NCI-H1105 treated with DMSO at 0.1 percent for 48 hours (cell line): ENCODE data around the gene ZFYVE19.

Source experiments
- DNase-seq: peaks from one replicate; lab custom pipeline; 2025; lab: John Stamatoyannopoulos, UW

ZFYVE19 gene

DNA sequence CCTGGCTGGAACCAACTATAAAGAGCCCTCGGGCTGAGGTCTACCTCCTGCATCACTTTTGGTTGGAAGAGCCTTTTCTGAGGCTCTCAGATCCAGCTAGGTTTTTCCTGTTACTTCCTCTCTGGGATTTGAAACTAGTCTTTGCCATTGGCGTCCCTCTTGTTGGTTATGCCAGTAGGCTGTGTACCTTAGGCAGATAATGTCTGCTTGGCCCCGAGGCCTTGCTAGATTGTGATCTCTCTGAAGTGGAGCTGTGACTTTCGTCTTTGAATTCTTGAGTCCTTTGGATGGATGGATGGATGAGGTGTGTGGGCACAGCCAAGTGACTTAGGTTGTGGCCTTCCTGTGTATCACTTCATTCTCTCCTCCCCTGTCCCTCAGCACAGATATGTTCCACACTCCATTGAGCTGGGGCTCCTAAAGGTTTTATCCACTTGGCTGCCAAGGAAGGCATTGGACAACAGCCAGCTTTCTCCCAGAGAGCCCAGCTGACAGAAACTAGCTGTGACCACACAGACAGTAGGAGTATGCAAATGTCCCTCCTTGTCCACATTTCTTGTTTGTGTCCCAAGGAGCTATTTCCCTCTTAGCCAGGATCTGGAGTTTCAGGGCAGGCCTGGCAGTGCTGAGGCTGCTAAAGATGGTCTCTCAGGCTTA is 8.3 kb downstream of the ZFYVE19 start:
- DNase-seq: peak; percentile 0

DNA sequence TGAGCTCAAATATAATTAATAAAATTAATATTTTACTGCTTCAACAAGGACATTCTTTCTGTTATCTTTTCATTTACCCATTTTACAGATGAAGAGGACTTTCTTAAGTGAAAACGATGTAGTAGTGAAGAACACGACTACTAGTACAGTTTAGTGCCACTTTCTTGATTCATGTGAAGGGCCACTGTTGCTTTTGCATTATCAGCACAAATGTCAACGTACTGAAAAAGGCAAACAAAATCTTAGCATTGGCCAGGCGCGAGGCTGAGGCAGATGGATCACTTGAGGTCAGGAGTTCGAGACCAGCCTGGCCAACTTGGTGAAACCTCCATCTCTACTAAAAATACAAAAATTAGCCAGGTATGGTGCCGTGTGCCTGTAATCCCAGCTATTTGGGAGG is 12.2 kb downstream of the ZFYVE19 start:
- DNase-seq: no peak

- no peak for DNase-seq
These were observed 14.3 kb downstream of the ZFYVE19 start for GRCh38 chr15:40821195-40821594.

DNA sequence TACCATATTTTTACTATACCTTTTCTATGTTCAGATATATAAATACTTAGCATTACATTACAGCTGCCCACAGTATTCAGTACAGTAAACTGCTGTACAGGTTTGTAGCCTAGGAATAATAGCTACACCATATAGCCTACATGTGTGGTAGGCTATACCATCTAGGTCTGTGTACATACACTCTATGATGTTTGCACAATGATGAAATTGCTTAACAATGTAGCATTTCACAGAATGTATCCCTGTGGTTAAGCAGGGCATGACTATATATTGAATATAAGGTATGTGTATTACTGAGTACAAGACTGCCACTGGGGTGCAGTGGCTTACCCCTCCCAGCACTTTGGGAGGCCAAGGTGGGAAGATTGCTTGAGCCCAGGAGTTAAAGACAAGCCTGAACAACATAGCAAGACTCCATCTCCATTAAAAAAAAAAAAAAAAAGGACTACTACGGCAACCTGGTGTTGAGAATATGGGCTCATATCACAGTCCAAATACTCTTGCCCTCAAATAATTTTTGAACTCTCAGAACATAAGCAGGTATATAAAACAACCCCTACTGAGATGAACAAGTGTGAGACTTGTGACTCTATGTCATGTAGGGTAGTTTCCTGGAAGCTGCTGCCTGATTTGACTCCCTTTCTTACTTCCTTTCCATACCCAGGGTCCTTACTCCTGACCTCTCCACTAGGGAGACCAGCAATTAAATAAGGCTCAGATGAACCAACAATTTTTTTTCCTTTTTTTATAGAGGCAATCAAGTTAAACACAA is 16.9 kb downstream of the ZFYVE19 start:
- DNase-seq: no peak

DNA sequence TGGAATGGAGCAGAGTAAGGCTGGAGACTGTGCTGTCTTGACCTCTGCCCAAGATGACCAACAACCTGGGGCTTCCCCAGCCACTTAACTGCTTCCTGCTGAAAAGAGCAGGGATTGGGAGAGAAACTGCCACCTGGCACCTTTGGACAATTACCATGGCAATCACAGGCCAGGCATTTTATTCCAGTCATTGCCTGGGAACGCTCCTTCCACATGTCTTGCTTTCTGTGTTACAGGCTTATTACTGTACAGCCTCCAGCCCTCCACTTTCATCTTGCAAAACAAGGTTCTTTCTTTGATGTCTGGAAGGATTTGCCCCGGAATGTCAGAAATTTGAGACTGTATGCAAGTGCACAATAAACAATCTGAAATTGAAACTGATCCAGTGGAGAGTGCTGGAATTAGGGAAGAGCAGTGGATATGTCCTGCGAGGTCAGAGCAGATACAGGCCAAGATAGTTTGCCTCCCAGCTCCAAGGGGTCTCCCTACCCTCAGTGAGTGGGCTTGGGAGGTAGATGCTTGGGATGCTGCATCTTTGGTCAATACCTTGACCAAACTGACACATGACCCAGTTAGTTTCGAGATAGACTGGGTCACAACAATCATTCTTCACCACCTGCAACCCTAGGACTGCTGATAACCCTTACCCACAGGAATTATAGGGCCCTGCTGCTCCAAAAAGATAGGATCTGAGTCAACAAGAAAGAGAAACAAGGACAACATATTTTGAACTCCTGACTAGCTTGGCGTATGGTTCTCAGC is 19.0 kb downstream of the ZFYVE19 start:
- DNase-seq: no peak

GRCh38 chr15:40826423-40827075 is 19.7 kb downstream of the ZFYVE19 start:
- no peak for DNase-seq

GRCh38 chr15:40828447-40829036 is 21.7 kb downstream of the ZFYVE19 start, which contains the start of gene PPP1R14D:
Gene PPP1R14D (minus strand): TSS chr15:40828708. CDS start chr15:40828641, 67 bp downstream.
- DNase-seq: no peak

DNA sequence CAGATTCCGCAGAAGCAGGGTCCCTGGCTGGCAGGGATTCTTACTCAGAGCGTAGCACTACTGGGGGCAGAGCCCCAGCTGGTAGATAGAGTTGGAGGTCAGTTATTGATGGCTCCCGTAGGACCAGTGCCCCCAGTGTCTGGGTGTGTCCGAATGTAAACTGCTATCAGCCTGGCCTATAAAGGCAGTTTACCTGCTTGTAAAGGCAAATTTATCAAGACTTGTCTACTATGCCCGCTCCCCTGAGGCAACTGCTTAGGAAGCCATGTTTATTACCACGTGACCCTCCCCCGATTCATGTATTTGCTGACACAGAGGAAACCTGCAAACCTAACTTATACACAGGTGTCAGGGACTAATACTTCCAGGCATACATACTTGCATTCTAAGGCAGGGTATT is 22.2 kb downstream of the ZFYVE19 start:
- no peak for DNase-seq

GRCh38 chr15:40830884-40831283 is 24.0 kb downstream of the ZFYVE19 start:
- DNase-seq: peak; percentile 32

GRCh38 chr15:40831861-40832260 is 25.0 kb downstream of the ZFYVE19 start:
- no peak for DNase-seq

DNA sequence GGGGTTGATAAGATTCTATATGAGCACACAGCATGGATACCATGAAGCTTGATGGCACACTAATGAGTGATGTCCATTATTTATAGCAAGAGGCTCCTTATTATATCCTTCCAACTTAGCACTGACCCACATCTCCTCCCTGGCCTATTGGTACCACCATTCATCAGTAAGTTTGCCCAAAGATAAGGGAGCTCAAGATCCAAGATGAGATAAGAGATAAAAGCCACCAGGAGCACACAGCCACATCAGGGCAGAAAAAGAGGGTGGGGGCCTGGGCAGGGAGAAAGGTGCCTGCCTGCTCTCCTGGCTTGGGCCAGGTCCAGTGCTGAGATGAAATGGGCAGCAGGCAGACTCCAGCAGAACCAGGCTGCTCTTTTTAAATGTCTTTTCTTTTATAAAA is 26.0 kb downstream of the ZFYVE19 start:
- no peak for DNase-seq

DNA sequence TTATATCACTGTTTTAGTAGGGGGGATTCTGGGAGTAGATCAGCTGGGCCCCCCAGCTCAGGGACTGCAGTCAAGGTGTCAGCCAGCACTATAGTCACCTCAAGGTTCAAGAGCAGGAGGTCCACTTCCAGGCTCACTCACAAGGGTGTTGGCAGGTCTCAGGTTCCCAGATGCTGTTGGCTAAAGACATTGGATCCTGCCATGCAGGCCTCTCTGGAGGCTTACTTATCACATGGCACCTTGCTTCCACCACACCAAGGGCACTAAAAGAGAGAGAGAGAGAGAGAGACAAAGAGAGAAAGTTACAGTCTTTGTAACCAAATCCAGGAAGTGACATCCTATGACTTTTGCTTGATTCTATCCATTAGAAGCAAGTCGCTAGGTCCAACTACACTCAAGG is 29.1 kb downstream of the ZFYVE19 start:
- no peak for DNase-seq

GRCh38 chr15:40838756-40839155 is 31.9 kb downstream of the ZFYVE19 start:
- no peak for DNase-seq

GRCh38 chr15:40841741-40842140 is 34.9 kb downstream of the ZFYVE19 start:
- no peak for DNase-seq

DNA sequence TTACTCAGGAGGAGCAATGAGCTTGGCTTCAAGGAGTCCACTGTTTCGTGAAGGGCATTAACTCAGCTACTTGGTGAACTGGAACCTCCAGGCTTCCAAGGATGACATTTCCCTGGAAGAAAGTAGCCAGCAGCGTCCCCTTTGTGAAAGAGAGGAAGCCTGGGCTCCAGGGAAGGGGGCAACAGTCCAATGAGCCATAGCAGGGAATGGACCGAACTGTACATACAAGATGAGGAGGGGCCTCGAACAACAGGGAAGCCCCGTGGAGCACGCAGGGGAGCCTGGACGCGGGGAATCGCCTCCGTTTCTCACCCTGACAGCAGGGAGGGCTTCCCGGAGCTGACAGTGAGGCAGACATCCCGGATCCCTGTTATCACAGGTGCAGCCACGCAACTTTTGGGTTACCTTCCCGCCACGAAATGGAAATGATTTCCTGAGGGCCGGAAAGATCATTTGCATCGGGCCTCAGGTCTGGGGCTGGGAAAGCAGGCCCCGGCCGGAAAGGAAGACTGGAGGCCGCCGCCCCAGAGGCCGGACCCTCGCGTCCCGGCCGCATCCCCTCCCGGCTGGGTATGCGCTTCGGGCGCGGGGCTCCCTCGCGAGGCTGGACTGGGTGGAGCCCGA is 36.5 kb downstream of the ZFYVE19 start:
- no peak for DNase-seq

DNA sequence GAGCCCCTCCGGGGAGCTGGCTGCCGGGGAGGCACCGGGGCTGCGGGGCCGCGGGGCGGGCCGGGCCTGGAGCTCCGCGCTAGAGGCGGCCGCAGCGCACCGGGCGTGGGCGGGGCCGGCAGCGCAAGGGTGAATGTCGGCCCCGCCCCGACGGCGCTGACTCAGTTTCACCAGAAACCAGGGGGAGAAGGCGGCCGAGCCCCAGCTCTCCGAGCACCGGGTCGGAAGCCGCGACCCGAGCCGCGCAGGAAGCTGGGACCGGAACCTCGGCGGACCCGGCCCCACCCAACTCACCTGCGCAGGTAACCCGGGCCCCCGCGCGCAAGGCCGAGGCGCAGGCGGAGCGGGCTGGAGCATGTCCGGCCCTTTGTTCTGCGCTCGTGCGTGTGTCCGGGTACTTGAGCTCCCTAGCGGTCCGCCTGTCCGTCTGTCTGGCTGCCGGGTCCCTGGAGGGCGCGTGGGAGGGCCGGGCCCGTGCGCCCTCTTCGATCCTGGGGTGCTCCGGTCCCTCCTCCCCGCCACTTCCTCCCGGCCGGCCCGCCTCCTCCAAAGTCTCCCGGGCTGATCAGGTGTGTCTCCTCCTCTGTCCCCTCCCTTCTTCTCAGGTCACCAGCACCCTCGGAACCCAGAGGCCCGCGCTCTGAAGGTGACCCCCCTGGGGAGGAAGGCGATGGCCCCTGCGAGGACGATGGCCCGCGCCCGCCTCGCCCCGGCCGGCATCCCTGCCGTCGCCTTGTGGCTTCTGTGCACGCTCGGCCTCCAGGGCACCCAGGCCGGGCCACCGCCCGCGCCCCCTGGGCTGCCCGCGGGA is 37.2 kb downstream of the ZFYVE19 start, which contains the start of gene SPINT1:
SPINT1 (plus strand) TSS at position 164 of the 811 bp plus-strand sequence; CDS start at position 671, 507 bp downstream.
- DNase-seq: peak; percentile 27

DNA sequence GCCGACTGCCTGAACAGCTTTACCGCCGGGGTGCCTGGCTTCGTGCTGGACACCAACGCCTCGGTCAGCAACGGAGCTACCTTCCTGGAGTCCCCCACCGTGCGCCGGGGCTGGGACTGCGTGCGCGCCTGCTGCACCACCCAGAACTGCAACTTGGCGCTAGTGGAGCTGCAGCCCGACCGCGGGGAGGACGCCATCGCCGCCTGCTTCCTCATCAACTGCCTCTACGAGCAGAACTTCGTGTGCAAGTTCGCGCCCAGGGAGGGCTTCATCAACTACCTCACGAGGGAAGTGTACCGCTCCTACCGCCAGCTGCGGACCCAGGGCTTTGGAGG is 37.8 kb downstream of the ZFYVE19 start:
- DNase-seq: peak; percentile 26

DNA sequence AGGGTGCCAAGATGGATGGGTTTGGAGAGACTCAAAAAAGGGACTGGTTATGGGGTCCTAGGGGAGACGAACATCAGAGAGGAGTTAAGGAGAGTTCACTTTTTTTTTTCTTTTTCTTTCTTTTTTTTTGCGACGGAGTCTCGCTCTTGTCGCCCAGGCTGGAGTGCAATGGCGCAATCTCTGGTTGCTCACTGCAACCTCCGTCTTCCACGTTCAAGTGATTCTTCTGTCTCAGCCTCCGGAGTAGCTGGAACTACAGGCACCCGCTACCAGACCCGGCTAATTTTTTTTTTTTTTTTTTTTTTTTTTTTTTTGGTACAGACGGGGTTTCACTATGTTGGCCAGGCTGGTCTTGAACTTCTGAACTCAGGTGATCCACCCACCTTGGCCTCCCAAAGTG is 38.1 kb downstream of the ZFYVE19 start:
- no peak for DNase-seq

- DNase-seq: no peak
These were observed 38.8 kb downstream of the ZFYVE19 start for GRCh38 chr15:40845511-40846284.

GRCh38 chr15:40846841-40847222 is 39.9 kb downstream of the ZFYVE19 start:
- no peak for DNase-seq
